NK-92 (cell line): ENCODE data around the gene LY6G6C.

Experiments
- DNase-seq: peaks from one replicate; lab custom pipeline; 2025; ENCODE audit not compliant: unreplicated experiment; lab: John Stamatoyannopoulos, UW

The LY6G6C gene

DNA sequence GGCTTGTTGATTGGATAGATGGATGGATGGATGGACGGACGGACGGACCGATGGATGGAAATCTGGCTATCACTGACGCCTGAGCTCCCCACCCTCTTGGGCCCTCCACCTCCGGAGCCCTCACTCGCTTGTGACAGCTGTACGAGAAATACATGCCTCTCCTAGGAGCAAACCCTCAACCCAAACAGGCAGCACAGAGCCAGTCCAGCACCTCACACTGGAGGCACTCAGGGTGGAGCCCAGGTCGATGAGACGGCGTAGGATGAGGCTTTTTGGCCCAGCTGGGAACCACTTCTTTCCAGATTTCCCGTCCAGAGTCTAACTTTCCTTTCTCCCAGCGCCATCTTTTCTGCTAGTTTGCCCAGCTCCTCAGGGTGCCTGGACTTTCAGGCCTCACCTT, 38.0 kb downstream of the LY6G6C start:
- DNase-seq: no peak

DNA sequence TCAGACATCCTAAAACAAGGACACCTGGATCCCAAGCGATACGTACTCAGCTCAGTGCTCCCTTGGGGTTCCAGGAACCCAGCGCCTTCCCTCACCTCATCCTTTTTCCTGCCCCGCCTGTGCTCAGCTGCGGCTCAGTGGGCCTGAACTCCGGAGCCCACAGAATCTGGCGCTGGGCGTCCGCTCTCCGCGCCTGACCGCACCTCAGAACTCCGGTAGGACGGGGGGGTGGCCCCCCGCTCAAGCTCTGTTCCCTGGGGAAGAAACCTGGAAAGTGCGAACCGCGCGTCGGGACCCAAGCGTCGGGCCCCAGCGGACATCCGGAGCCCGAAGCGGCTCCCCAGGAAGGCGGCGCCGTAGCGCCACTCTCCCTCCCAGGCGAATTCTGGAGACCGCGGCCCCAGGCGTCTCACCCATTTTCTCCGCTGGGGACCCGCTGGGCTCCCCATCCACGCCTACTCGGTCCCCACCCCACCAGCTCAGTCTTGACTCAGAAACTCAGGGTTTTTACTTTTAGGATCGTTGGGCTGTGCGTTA, 40.3 kb downstream of the LY6G6C start:
- no peak for DNase-seq

GRCh38 chr6:31680226-31681134, 41.1 kb downstream of the LY6G6C start, which contains the start of gene LY6G5C:
LY6G5C (minus strand) TSS chr6:31681067; CDS start chr6:31680373, 694 bp downstream.
- no peak for DNase-seq

DNA sequence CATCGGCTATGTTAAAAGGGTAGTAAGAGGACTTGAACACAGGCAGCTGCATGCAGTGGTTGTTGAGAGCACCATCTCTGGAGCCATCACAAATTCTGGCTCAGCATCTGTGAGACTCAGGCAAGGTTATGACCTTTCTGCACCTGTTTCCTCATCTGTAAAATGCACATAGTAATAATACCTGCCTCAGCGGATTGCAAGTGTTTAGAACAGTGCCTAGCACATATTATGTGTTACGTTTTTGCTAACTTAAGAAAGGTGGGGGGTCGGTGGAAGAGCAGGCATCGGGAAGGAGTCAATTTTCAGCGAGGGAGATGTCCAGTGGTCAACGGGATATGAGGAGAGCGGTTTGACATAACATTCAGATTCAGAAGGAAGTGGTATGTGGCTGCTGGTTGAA, 43.6 kb downstream of the LY6G6C start:
- DNase-seq: no peak

DNA sequence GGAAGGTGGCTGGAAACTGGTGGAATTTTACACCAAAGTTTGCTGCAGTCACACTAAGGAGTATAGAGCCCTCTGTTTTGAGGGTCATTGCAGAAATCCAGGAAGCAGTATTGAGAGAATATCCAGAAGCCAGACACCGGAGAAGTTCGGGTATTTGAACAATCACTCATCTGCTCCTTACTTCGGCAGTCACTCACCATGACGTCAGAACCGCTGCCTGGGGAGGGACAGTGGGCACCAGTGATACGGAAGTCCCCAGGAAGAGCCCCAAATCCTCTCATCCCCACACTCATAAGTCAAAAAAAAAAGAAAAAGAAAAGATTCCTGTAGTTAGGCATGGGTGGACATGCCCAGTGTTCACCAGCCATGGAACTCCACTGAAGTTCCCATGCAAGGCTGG, 44.6 kb downstream of the LY6G6C start:
- DNase-seq: no peak

DNA sequence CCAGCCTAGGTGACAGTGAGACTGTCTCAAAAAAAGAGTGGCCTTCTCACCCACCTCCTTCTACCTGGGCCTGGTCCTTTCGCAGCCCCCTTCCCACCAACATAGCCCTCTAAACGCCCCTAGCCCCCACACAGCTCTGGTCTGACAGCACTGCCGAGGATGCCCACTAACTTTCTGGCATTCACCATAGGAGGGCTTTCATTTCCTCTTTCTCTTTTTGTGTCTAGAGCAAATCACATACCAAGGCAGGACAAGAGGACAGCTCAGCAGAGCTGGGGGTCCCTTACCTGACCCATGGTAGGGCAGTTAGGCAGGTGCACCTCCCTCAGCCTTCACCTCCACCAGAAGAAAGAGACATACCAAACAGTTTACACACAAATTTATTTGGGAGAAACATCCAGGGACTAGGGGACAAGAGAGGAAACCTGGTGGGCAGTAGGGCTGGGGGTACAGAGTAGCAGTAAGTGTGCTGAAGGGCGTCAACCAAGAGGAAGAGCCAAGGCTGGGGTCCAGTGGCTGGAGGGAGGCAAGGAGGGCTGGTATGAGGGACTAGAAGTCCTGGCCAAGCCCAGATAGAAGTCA, 45.1 kb downstream of the LY6G6C start:
- no peak for DNase-seq

DNA sequence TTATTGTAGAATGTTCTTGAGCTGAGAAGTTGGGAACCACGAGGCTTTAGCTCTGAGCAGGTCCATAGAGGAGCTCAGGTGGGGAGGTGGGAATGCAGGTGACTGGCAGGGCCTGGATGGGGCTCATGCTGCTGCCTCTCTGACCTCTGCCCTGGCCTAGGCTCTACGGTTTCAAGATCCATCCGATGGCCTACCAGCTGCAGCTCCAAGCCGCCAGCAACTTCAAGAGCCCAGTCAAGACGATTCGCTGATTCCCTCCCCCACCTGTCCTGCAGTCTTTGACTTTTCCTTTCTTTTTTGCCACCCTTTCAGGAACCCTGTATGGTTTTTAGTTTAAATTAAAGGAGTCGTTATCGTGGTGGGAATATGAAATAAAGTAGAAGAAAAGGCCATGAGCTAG, 51.9 kb downstream of the LY6G6C start, which contains the start of gene LY6G5B:
Gene LY6G5B (plus strand): TSS at position 301 of the 400 bp plus-strand sequence. CDS start 975 bp downstream, outside the sequence.
- no peak for DNase-seq
